ENCODE data around the gene ASPSCR1. TPM values are rescaled to one million over a fixed set of nuclear protein-coding genes. Genes with fewer than 3 reads are reported as not detected.

ASPSCR1 gene
- total and polyA plus RNA-seq, 2 of the 4 experiments (the other 2 are of a cell fraction) = 7.2 to 17.2 TPM

DNA sequence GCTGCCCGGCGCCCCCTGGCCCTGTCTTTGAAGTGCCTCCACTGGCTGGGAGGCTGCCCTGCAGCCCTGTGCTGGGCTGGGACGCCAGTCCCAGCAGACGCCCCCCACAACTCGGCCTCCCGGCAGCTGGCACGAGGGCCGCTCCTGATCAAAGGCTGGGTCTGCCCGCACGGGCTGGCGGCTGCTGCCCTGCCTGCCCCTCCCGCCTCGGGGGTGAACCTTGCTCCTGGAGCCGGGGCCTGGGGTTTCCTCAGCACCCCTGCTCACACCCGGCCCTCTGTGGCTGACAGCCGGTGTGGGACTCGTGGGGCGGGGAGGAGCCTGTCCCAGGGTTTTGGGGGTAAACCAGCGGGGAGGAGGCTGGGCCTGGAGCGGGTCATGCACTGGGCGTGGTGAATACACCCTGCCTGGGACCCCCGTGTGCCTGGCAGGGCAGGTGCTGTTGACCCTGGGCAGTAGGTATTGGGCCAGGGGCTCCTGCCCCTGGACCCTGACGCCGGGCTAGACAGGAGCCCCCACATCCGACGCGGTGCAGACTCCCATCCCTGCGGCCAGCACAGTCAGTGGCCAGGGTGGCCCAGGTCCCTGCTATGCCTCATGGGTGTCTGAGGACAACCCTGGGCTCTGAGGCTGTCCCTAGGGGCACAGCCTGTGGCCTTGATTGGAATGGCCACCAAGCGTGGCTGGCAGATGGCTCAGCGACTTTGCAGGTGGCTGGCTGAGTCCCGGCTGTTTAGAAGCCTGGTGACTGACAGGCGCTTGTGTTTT, 23.6 kb downstream of the ASPSCR1 start:
- TF ChIP-seq CTCF (conservative IDR thresholded peaks at IDR 0.05; ENCODE audit: low read depth, low read length) = no peak
- ChIA-PET POLR2A (ENCODE audit: unreplicated experiment) (no interaction called here), CTCF (no interaction called here)
- Histone ChIP-seq H3K27ac (ENCODE audit: insufficient read depth, low read length) (no peak overlapping the region), H4K8ac (ENCODE audit: low read depth in 2 of 2, low read length in 2 of 2) (no peak overlapping the region), H4K20me1 (ENCODE audit: insufficient read depth, low read length) (peaks cover 3% of the 10 kb centered on the region; the same call in 1 of the 2 replicates), H4K5ac (ENCODE audit: low read depth, low read length) (no peak overlapping the region), H3K9ac (ENCODE audit: low read depth, low read length) (no peak overlapping the region), H3K9me3 (ENCODE audit: control insufficient read depth, insufficient read depth, low read length) (no peaks in the 10 kb centered on the region), H3K18ac (ENCODE audit: low read depth, low read length) (no peak overlapping the region), H2AK5ac (ENCODE audit: low read depth, low read length) (no peak overlapping the region), H3K4ac (ENCODE audit: low read depth, low read length) (no peak overlapping the region), H2AK9ac (replicated peaks; ENCODE audit: low read depth, low read length, poor library complexity) (no peak overlapping the region), H2BK5ac (ENCODE audit: low read depth, low read length, poor library complexity, severe bottlenecking) (no peak overlapping the region), H4K91ac (ENCODE audit: insufficient read depth, low read depth, low read length) (no peak overlapping the region), H3K4me3 (ENCODE audit: insufficient read depth, low read depth, low read length) (no peak overlapping the region), H2BK20ac (ENCODE audit: low read depth, low read length) (no peak overlapping the region), H3K4me1 (ENCODE audit: control insufficient read depth, insufficient read depth, low read length) (peaks cover 22% of the 10 kb centered on the region), H3K36me3 (ENCODE audit: control insufficient read depth, insufficient read depth, low read length) (peaks cover 6% of the 10 kb centered on the region; the same call in 1 of the 2 replicates), H2BK120ac (ENCODE audit: low read depth, low read length) (no peak overlapping the region), H2BK15ac (ENCODE audit: low read depth, low read length) (no peak overlapping the region), H3K9me1 (ENCODE audit: insufficient read depth, low read length) (peaks cover 15% of the 10 kb centered on the region), H3K79me1 (ENCODE audit: low read depth in 1 of 2, low read length in 2 of 2) (peaks cover 11 to 32% of the 10 kb centered on the region in 2 experiments; a peak in 3 of 4 replicates), H3K27me3 (ENCODE audit: control insufficient read depth, insufficient read depth, low read length) (no peaks in the 10 kb centered on the region), H3K56ac (ENCODE audit: extremely low read depth, insufficient read depth, low read length) (no peak overlapping the region), H3K23ac (ENCODE audit: low read depth, low read length) (no peak overlapping the region), H3K14ac (replicated peaks; ENCODE audit: low read depth, low read length) (no peak overlapping the region), H3K4me2 (ENCODE audit: low read depth, low read length) (no peak overlapping the region), H2AFZ (replicated peaks; ENCODE audit: low read length, poor library complexity) (no peak overlapping the region)
- dilution Hi-C loops (cut with HindIII; ENCODE audit: low sequenced_read_pairs, unreplicated experiment) (no loop called here), intact Hi-C loops (cut with micrococcal nuclease) (no loop called here), in situ Hi-C loops (cut with MboI; ENCODE audit: low sequenced_read_pairs) (no loop called here)
- no peak for DNase-seq
- WGBS, 2 experiments (ENCODE audit: extremely low coverage in 2 of 2, insufficient read length in 1 of 2) = 73% methylated on average over 20 of the region's 32 CpGs; no CpG with 5 or more reads in 1 of the 2 experiments
- BruUV-seq (replicated peaks) = no TSS peak
- no peak for ATAC-seq (ENCODE audit: low read depth)
